ENCODE measurements around the gene FGF14. TPM values are rescaled to one million over a fixed set of nuclear protein-coding genes. Genes with fewer than 3 reads are reported as not detected.

FGF14 gene
- total RNA-seq, 1 donor from 2014 or later, result 2.9 TPM

GRCh38 chr13:101916775-101917474 lies 484.9 kb downstream of the FGF14 start:
- no peaks in the 10 kb centered on the region for H3K36me3 ChIP-seq
- no peak for DNase-seq
- H3K4me3 ChIP-seq, result peak overlapping the region; percentile 67
- no peak overlapping the region for H3K27ac ChIP-seq (replicated peaks)
- H3K9me3 ChIP-seq (replicated peaks), result no peaks in the 10 kb centered on the region
- intact Hi-C loops (cut with micrococcal nuclease), result loop anchor here (10.0 kb wide), 1 partner anchor 122 kb away; no protein-coding TSS in a partner anchor
- H3K4me1 ChIP-seq, result peaks cover 31% of the 10 kb centered on the region
- H3K27me3 ChIP-seq (ENCODE audit: low read depth), result peaks cover 92% of the 10 kb centered on the region
- no peak for TF ChIP-seq CTCF (IDR thresholded peaks at IDR 0.05; ENCODE audit: borderline replicate concordance)

- Histone ChIP-seq H3K27me3 (ENCODE audit: low read depth) (peaks cover 85% of the 10 kb centered on the region), H3K4me1 (peaks cover 31% of the 10 kb centered on the region), H3K9me3 (replicated peaks) (no peaks in the 10 kb centered on the region), H3K36me3 (no peaks in the 10 kb centered on the region), H3K4me3 (peak overlapping the region; percentile 67), H3K27ac (replicated peaks) (no peak overlapping the region)
- intact Hi-C loops (cut with micrococcal nuclease), result loop anchor here (10.0 kb wide), 1 partner anchor 121 kb away; no protein-coding TSS in a partner anchor
- peak; percentile 38 for DNase-seq
- TF ChIP-seq CTCF (IDR thresholded peaks at IDR 0.05; ENCODE audit: borderline replicate concordance), result peak; percentile 57
These were observed 485.6 kb downstream of the FGF14 start for GRCh38 chr13:101916108-101916774.

- H3K4me1 ChIP-seq, result peaks cover 31% of the 10 kb centered on the region
- peak overlapping the region; percentile 67 for H3K4me3 ChIP-seq
- no peak for TF ChIP-seq CTCF (IDR thresholded peaks at IDR 0.05; ENCODE audit: borderline replicate concordance)
- H3K27ac ChIP-seq (replicated peaks), result no peak overlapping the region
- no peak for DNase-seq
- H3K27me3 ChIP-seq (ENCODE audit: low read depth), result peaks cover 80% of the 10 kb centered on the region
- H3K9me3 ChIP-seq (replicated peaks), result no peaks in the 10 kb centered on the region
- intact Hi-C loops (cut with micrococcal nuclease), result loop anchor here (10.0 kb wide), 1 partner anchor 121 kb away; no protein-coding TSS in a partner anchor
- H3K36me3 ChIP-seq, result no peaks in the 10 kb centered on the region
These were observed 486.1 kb downstream of the FGF14 start for GRCh38 chr13:101915755-101916107.

- peaks cover 76% of the 10 kb centered on the region for H3K27me3 ChIP-seq (ENCODE audit: low read depth)
- H3K27ac ChIP-seq (replicated peaks), result no peak overlapping the region
- no peaks in the 10 kb centered on the region for H3K36me3 ChIP-seq
- no peak overlapping the region for H3K4me3 ChIP-seq
- no peak for DNase-seq
- intact Hi-C loops (cut with micrococcal nuclease), result loop anchor here (10.0 kb wide), 1 partner anchor 121 kb away; no protein-coding TSS in a partner anchor
- H3K4me1 ChIP-seq, result peaks cover 31% of the 10 kb centered on the region
- no peaks in the 10 kb centered on the region for H3K9me3 ChIP-seq (replicated peaks)
- TF ChIP-seq CTCF (IDR thresholded peaks at IDR 0.05; ENCODE audit: borderline replicate concordance), result no peak
These were observed 486.5 kb downstream of the FGF14 start for GRCh38 chr13:101915331-101915730.

GRCh38 chr13:101911752-101912151 lies 490.1 kb downstream of the FGF14 start:
- H3K36me3 ChIP-seq, result no peaks in the 10 kb centered on the region
- no peak for TF ChIP-seq CTCF (IDR thresholded peaks at IDR 0.05; ENCODE audit: borderline replicate concordance)
- intact Hi-C loops (cut with micrococcal nuclease), result loop anchor here (10.0 kb wide), 1 partner anchor 117 kb away; no protein-coding TSS in a partner anchor
- DNase-seq, result no peak
- H3K27me3 ChIP-seq (ENCODE audit: low read depth), result peaks cover 40% of the 10 kb centered on the region
- peaks cover 12% of the 10 kb centered on the region for H3K4me1 ChIP-seq
- H3K27ac ChIP-seq (replicated peaks), result no peak overlapping the region
- H3K4me3 ChIP-seq, result no peak overlapping the region
- H3K9me3 ChIP-seq (replicated peaks), result peaks cover 4% of the 10 kb centered on the region
